ENCODE results near the gene DES. TPM values are rescaled to one million over a fixed set of nuclear protein-coding genes. Genes with fewer than 3 reads are reported as not detected.

Gene DES
- total RNA-seq, 1 donor from 2014 or later, result 19.8 TPM

- peaks cover 5% of the 10 kb centered on the region for H3K36me3 Mint-ChIP-seq (ENCODE audit: low read depth)
- peaks cover 29% of the 10 kb centered on the region for H3K4me1 Mint-ChIP-seq (ENCODE audit: low read depth)
- DNase-seq (ENCODE audit: low spot score), result no peak
- H3K27me3 Mint-ChIP-seq (ENCODE audit: low read depth), result peaks cover 2% of the 10 kb centered on the region
- peaks cover 6% of the 10 kb centered on the region for H3K9me3 Mint-ChIP-seq (ENCODE audit: low read depth)
- no peak overlapping the region for H3K4me3 Mint-ChIP-seq (ENCODE audit: unreplicated experiment)
- no peak overlapping the region for H3K27ac Mint-ChIP-seq (ENCODE audit: unreplicated experiment)
- TF ChIP-seq CTCF (IDR thresholded peaks at IDR 0.05), result no peak
Observed at GRCh38 chr2:219409619-219410018, 8.6 kb upstream of the DES start.

- no peak for TF ChIP-seq CTCF (IDR thresholded peaks at IDR 0.05)
- Mint-ChIP-seq H3K36me3 (ENCODE audit: low read depth) (peaks cover 5% of the 10 kb centered on the region), H3K4me1 (ENCODE audit: low read depth) (peaks cover 21% of the 10 kb centered on the region)
Observed at GRCh38 chr2:219410390-219410789, 7.8 kb upstream of the DES start.

GRCh38 chr2:219414857-219415256 is 3.3 kb upstream of the DES start:
- no peak overlapping the region for H3K4me3 Mint-ChIP-seq (ENCODE audit: unreplicated experiment)
- DNase-seq (ENCODE audit: low spot score), result no peak
- no peak overlapping the region for H3K27ac Mint-ChIP-seq (ENCODE audit: unreplicated experiment)
- peaks cover 5% of the 10 kb centered on the region for H3K36me3 Mint-ChIP-seq (ENCODE audit: low read depth)
- peaks cover 2% of the 10 kb centered on the region for H3K27me3 Mint-ChIP-seq (ENCODE audit: low read depth)
- peaks cover 6% of the 10 kb centered on the region for H3K9me3 Mint-ChIP-seq (ENCODE audit: low read depth)
- peaks cover 23% of the 10 kb centered on the region for H3K4me1 Mint-ChIP-seq (ENCODE audit: low read depth)
- TF ChIP-seq CTCF (IDR thresholded peaks at IDR 0.05), result no peak

More at GRCh38 chr2:219410390-219410789, 7.8 kb upstream of the DES start:
- peaks cover 2% of the 10 kb centered on the region for H3K27me3 Mint-ChIP-seq (ENCODE audit: low read depth)
- H3K9me3 Mint-ChIP-seq (ENCODE audit: low read depth), result peaks cover 6% of the 10 kb centered on the region
- H3K27ac Mint-ChIP-seq (ENCODE audit: unreplicated experiment), result no peak overlapping the region
- no peak overlapping the region for H3K4me3 Mint-ChIP-seq (ENCODE audit: unreplicated experiment)
- DNase-seq (ENCODE audit: low spot score), result no peak

GRCh38 chr2:219415580-219416234 is 2.5 kb upstream of the DES start:
- Mint-ChIP-seq H3K4me1 (ENCODE audit: low read depth) (peaks cover 27% of the 10 kb centered on the region), H3K27ac (ENCODE audit: unreplicated experiment) (no peak overlapping the region), H3K4me3 (ENCODE audit: unreplicated experiment) (no peak overlapping the region), H3K27me3 (ENCODE audit: low read depth) (peaks cover 2% of the 10 kb centered on the region), H3K36me3 (ENCODE audit: low read depth) (peaks cover 5% of the 10 kb centered on the region), H3K9me3 (ENCODE audit: low read depth) (peaks cover 6% of the 10 kb centered on the region)
- no peak for DNase-seq (ENCODE audit: low spot score)
- TF ChIP-seq CTCF (IDR thresholded peaks at IDR 0.05), result no peak

- Mint-ChIP-seq H3K4me3 (ENCODE audit: unreplicated experiment) (no peak overlapping the region), H3K27me3 (ENCODE audit: low read depth) (peaks cover 2% of the 10 kb centered on the region), H3K36me3 (ENCODE audit: low read depth) (peaks cover 5% of the 10 kb centered on the region), H3K9me3 (ENCODE audit: low read depth) (peaks cover 6% of the 10 kb centered on the region), H3K4me1 (ENCODE audit: low read depth) (peaks cover 27% of the 10 kb centered on the region), H3K27ac (ENCODE audit: unreplicated experiment) (no peak overlapping the region)
- no peak for TF ChIP-seq CTCF (IDR thresholded peaks at IDR 0.05)
- DNase-seq (ENCODE audit: low spot score), result no peak
Observed at GRCh38 chr2:219416235-219416602, 2.0 kb upstream of the DES start.
